ENCODE results near the gene ASCL4. TPM values are rescaled to one million over a fixed set of nuclear protein-coding genes. Genes with fewer than 3 reads are reported as not detected.

ASCL4 gene
- total and polyA plus RNA-seq, 7 donors, result 0.06 TPM; not detected in 6

- 43% methylated on average over 3 of the region's 3 CpGs for WGBS, 2 donors
- intact Hi-C loops (cut with DNase I), result no loop called here
- H3K27me3 ChIP-seq, result peaks cover 0 to 4% (median 0%) of the 10 kb centered on the region in 3 donors
- H3K36me3 ChIP-seq, result no peaks in the 10 kb centered on the region
- no peaks in the 10 kb centered on the region for H3K4me1 ChIP-seq
- no peak overlapping the region for H3K27ac ChIP-seq
- TF ChIP-seq POLR2AphosphoS5 (IDR thresholded peaks at IDR 0.05) (no peak), POLR2A (IDR thresholded peaks at IDR 0.05) (no peak), CTCF (IDR thresholded peaks at IDR 0.05) (no peak), EP300 (IDR thresholded peaks at IDR 0.05) (no peak)
- no peak overlapping the region for H3K4me3 ChIP-seq
- no peak for DNase-seq
- H3K9me3 ChIP-seq, result no peaks in the 10 kb centered on the region
Measured at GRCh38 chr12:107803092-107803491, 28.6 kb downstream of the ASCL4 start.

- WGBS, 2 donors, result 83 to 86% methylated on average over 22 of the region's 22 CpGs
- no peaks in the 10 kb centered on the region for H3K4me1 ChIP-seq
- no peaks in the 10 kb centered on the region for H3K9me3 ChIP-seq
- TF ChIP-seq POLR2AphosphoS5 (IDR thresholded peaks at IDR 0.05) (no peak), POLR2A (IDR thresholded peaks at IDR 0.05) (no peak), CTCF (IDR thresholded peaks at IDR 0.05) (no peak), EP300 (IDR thresholded peaks at IDR 0.05) (no peak)
- DNase-seq, result no peak
- H3K27ac ChIP-seq, result no peak overlapping the region
- no peaks in the 10 kb centered on the region for H3K36me3 ChIP-seq
- no peak overlapping the region for H3K4me3 ChIP-seq
- intact Hi-C loops (cut with DNase I), result no loop called here
- H3K27me3 ChIP-seq, result peaks cover 0 to 4% (median 0%) of the 10 kb centered on the region in 3 donors
Measured at GRCh38 chr12:107805488-107806180, 31.1 kb downstream of the ASCL4 start.

GRCh38 chr12:107807471-107808150, 33.1 kb downstream of the ASCL4 start:
- intact Hi-C loops (cut with DNase I), result no loop called here
- no peaks in the 10 kb centered on the region for H3K4me1 ChIP-seq
- no peak overlapping the region for H3K4me3 ChIP-seq
- DNase-seq, result no peak
- H3K27me3 ChIP-seq, result peaks cover 0 to 4% (median 0%) of the 10 kb centered on the region in 3 donors
- H3K36me3 ChIP-seq, result no peaks in the 10 kb centered on the region
- no peak overlapping the region for H3K27ac ChIP-seq
- 56 to 73% methylated on average over 3 of the region's 3 CpGs for WGBS, 2 donors
- TF ChIP-seq POLR2AphosphoS5 (IDR thresholded peaks at IDR 0.05) (no peak), CTCF (IDR thresholded peaks at IDR 0.05) (no peak), EP300 (IDR thresholded peaks at IDR 0.05) (no peak), POLR2A (IDR thresholded peaks at IDR 0.05) (no peak)
- H3K9me3 ChIP-seq, result no peaks in the 10 kb centered on the region

GRCh38 chr12:107817250-107817649, 42.7 kb downstream of the ASCL4 start:
- Histone ChIP-seq H3K36me3 (no peaks in the 10 kb centered on the region), H3K4me1 (peaks cover 0 to 8% (median 4%) of the 10 kb centered on the region in 4 donors), H3K27me3 (no peaks in the 10 kb centered on the region), H3K4me3 (no peak overlapping the region), H3K27ac (no peak overlapping the region), H3K9me3 (peaks cover 0 to 9% (median 6%) of the 10 kb centered on the region in 4 donors)
- WGBS, 2 donors, result 87% methylated on average over 1 of the region's 1 CpG
- intact Hi-C loops (cut with DNase I), result no loop called here
- TF ChIP-seq POLR2AphosphoS5 (IDR thresholded peaks at IDR 0.05) (no peak), EP300 (IDR thresholded peaks at IDR 0.05) (no peak), CTCF (IDR thresholded peaks at IDR 0.05) (no peak), POLR2A (IDR thresholded peaks at IDR 0.05) (no peak)
- no peak for DNase-seq
